ENCODE results near the gene CREM. TPM values are rescaled to one million over a fixed set of nuclear protein-coding genes. Genes with fewer than 3 reads are reported as not detected.

CREM gene
- polyA plus RNA-seq, 3 donors = 11.4 to 12.4 (median 12.1) TPM

GRCh38 chr10:35217455-35217854 lies 90.8 kb downstream of the CREM start:
- TF ChIP-seq, protein P1, sequence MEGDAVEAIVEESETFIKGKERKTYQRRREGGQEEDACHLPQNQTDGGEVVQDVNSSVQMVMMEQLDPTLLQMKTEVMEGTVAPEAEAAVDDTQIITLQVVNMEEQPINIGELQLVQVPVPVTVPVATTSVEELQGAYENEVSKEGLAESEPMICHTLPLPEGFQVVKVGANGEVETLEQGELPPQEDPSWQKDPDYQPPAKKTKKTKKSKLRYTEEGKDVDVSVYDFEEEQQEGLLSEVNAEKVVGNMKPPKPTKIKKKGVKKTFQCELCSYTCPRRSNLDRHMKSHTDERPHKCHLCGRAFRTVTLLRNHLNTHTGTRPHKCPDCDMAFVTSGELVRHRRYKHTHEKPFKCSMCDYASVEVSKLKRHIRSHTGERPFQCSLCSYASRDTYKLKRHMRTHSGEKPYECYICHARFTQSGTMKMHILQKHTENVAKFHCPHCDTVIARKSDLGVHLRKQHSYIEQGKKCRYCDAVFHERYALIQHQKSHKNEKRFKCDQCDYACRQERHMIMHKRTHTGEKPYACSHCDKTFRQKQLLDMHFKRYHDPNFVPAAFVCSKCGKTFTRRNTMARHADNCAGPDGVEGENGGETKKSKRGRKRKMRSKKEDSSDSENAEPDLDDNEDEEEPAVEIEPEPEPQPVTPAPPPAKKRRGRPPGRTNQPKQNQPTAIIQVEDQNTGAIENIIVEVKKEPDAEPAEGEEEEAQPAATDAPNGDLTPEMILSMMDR (IDR thresholded peaks at IDR 0.05) = no peak
- Mint-ChIP-seq H3K27ac (no peak overlapping the region), H3K36me3 (no peaks in the 10 kb centered on the region), H3K4me1 (peaks cover 38% of the 10 kb centered on the region), H3K27me3 (ENCODE audit: low read depth in 3 of 3) (peaks cover 2 to 5% (median 2%) of the 10 kb centered on the region in 3 donors), H3K4me3 (no peak overlapping the region), H3K9me3 (peaks cover 0 to 2% (median 0%) of the 10 kb centered on the region in 7 donors)
- H3K79me2 ChIP-seq (ENCODE audit: insufficient read depth, low read length) = no peaks in the 10 kb centered on the region
- H3K36me3 ChIP-seq (replicated peaks in 1 of 2; ENCODE audit: control insufficient read depth in 1 of 2, insufficient read depth in 2 of 2, low read length in 2 of 2) = no peaks in the 10 kb centered on the region
- no peak overlapping the region for H3K4me3 ChIP-seq (replicated peaks in 1 of 3; ENCODE audit: low read depth in 2 of 3, low read length in 3 of 3)
- H3K4me1 ChIP-seq (ENCODE audit: control insufficient read depth in 1 of 2, insufficient read depth in 2 of 2, low read length in 2 of 2) = peaks cover 12 to 17% of the 10 kb centered on the region in 2 donors
- H3K9ac ChIP-seq (ENCODE audit: insufficient read depth, low read length, poor library complexity, severe bottlenecking) = no peak overlapping the region
- no peak overlapping the region for H3K27ac ChIP-seq (ENCODE audit: low read depth in 1 of 2, low read length in 2 of 2)
- no peak for DNase-seq
- no peaks in the 10 kb centered on the region for H3K27me3 ChIP-seq (ENCODE audit: control insufficient read depth in 2 of 2, insufficient read depth in 2 of 2, low read length in 2 of 2)
- H3K4me2 ChIP-seq (replicated peaks; ENCODE audit: extremely low read depth, low read length, poor library complexity, severe bottlenecking) = no peak overlapping the region
- no peaks in the 10 kb centered on the region for H4K20me1 ChIP-seq (ENCODE audit: insufficient read depth, low read length)
- H3K9me3 ChIP-seq (replicated peaks in 1 of 2; ENCODE audit: control insufficient read depth in 1 of 2, insufficient read depth in 1 of 2, low read length in 2 of 2) = no peaks in the 10 kb centered on the region
- no peak overlapping the region for H2AFZ ChIP-seq (ENCODE audit: insufficient read depth, low read depth, low read length, poor library complexity, severe bottlenecking)
- WGBS (ENCODE audit: insufficient coverage) = no CpG with 5 or more reads among the region's 5 CpGs
- intact Hi-C loops (cut with micrococcal nuclease) = loop anchor here in 1 of 2 donors (2.0 kb wide), 1 partner anchor 97 kb away; no protein-coding TSS in a partner anchor

- no peak overlapping the region for H3K9ac ChIP-seq (ENCODE audit: insufficient read depth, low read length, poor library complexity, severe bottlenecking)
- Mint-ChIP-seq H3K4me3 (no peak overlapping the region), H3K27me3 (ENCODE audit: low read depth in 3 of 3) (peaks cover 0 to 5% (median 2%) of the 10 kb centered on the region in 3 donors), H3K27ac (peak overlapping the region in 4 of 7 donors; percentile 31 to 74 (median 50)), H3K4me1 (peaks cover 30% of the 10 kb centered on the region), H3K36me3 (no peaks in the 10 kb centered on the region), H3K9me3 (no peaks in the 10 kb centered on the region)
- no peaks in the 10 kb centered on the region for H3K9me3 ChIP-seq (replicated peaks in 1 of 2; ENCODE audit: control insufficient read depth in 1 of 2, insufficient read depth in 1 of 2, low read length in 2 of 2)
- H3K36me3 ChIP-seq (replicated peaks in 1 of 2; ENCODE audit: control insufficient read depth in 1 of 2, insufficient read depth in 2 of 2, low read length in 2 of 2) = no peaks in the 10 kb centered on the region
- H3K27me3 ChIP-seq (ENCODE audit: control insufficient read depth in 2 of 2, insufficient read depth in 2 of 2, low read length in 2 of 2) = no peaks in the 10 kb centered on the region
- H4K20me1 ChIP-seq (ENCODE audit: insufficient read depth, low read length) = no peaks in the 10 kb centered on the region
- intact Hi-C loops (cut with micrococcal nuclease) = loop anchor here in 1 of 2 donors (2.0 kb wide), 1 partner anchor 98 kb away; no protein-coding TSS in a partner anchor
- H3K27ac ChIP-seq (ENCODE audit: low read depth in 1 of 2, low read length in 2 of 2) = no peak overlapping the region
- peak overlapping the region; percentile 34 for H2AFZ ChIP-seq (ENCODE audit: insufficient read depth, low read depth, low read length, poor library complexity, severe bottlenecking)
- TF ChIP-seq, protein P1 (IDR thresholded peaks at IDR 0.05) = peak; percentile 81
- 96% methylated on average over 3 of the region's 7 CpGs for WGBS (ENCODE audit: insufficient coverage)
- H3K4me1 ChIP-seq (ENCODE audit: control insufficient read depth in 1 of 2, insufficient read depth in 2 of 2, low read length in 2 of 2) = peaks cover 6 to 11% of the 10 kb centered on the region in 2 donors
- peak; percentile 70 to 82 (median 78) for DNase-seq
- no peak overlapping the region for H3K4me2 ChIP-seq (replicated peaks; ENCODE audit: extremely low read depth, low read length, poor library complexity, severe bottlenecking)
- no peak overlapping the region for H3K4me3 ChIP-seq (replicated peaks in 1 of 3; ENCODE audit: low read depth in 2 of 3, low read length in 3 of 3)
- H3K79me2 ChIP-seq (ENCODE audit: insufficient read depth, low read length) = no peaks in the 10 kb centered on the region
Observed at GRCh38 chr10:35218339-35218955, 91.8 kb downstream of the CREM start.

Data from CD14-positive monocyte (primary cell).